HepG2 (cell line): Measurements from ENCODE around the gene CNEP1R1. TPM values are rescaled to one million over a fixed set of nuclear protein-coding genes. Genes with fewer than 3 reads are reported as not detected.

Experiments
- ATAC-seq: fragments of 200-7000 bp; cut with Tn5 transposase; 3 replicates; pipeline ENCODE4 v1.9.1; 2020; ENCODE audit warnings: mild to moderate bottlenecking, moderate library complexity
- BruUV-seq: library from RNA; stranded (reverse); fragments of 400-500 nt; replicated peaks from 2 replicates; lab custom pipeline; 2021; lab: Mats Ljungman, UMichigan
- CTCF ChIA-PET: fragments of 300-600 bp; formaldehyde crosslinking; extraction: SDS; loops from one replicate; lab custom pipeline; 2021; ENCODE audit warnings: low total read pairs, inconsistent platforms, low intra/inter-chr PET ratio; lab: Yijun Ruan, JAX
- POLR2A ChIA-PET: fragments of 350-600 bp; sonication (Branson Sonifier 250); formaldehyde crosslinking; loops from one replicate; lab custom pipeline; 2020; ENCODE audit warnings: antibody characterized with exemption, inconsistent platforms; lab: Yijun Ruan, JAX
- DNase-seq: peaks from one replicate; pipeline ENCODE4 v3.0.0-alpha.2; 2015; ENCODE audit warnings: low spot score
- FAIRE-seq: peaks from 3 replicates; lab custom pipeline; 2011; peaks lifted over from hg19 to GRCh38; lab: Jason Lieb, UNC
- H2AFZ ChIP-seq: one replicate; pipeline ENCODE4 v1.6.1; 2011; ENCODE audit warnings: low read length, inconsistent platforms
- H3K27ac ChIP-seq: fragments of 300-600 bp; 3 replicates; pipeline ENCODE4 v1.8.0; 2011; ENCODE audit warnings: mixed run types, mild to moderate bottlenecking, mixed read lengths, low read length, inconsistent platforms; ENCODE audit not compliant: insufficient read depth; ENCODE audit errors: extremely low read length
- H3K27me3 ChIP-seq, 2 experiments: fragments of 200-600 bp in 1 of 2; 2 replicates in 1 of 2; 3 replicates in 1 of 2; pipeline versions ENCODE4 v1.6.0 to v1.8.0; 2011; ENCODE audit warnings: low read length in 2 of 2, mild to moderate bottlenecking in 2 of 2, moderate library complexity in 2 of 2, inconsistent platforms in 1 of 2; ENCODE audit not compliant: insufficient read depth in 2 of 2, control insufficient read depth in 1 of 2
- H3K36me3 ChIP-seq, 2 experiments: fragments of 200-600 bp in 1 of 2; replicated peaks in 1 of 2; 2 replicates in 1 of 2; 3 replicates in 1 of 2; pipeline versions ENCODE4 v1.5.1 to v1.8.0; 2011; ENCODE audit warnings: low read length in 2 of 2, inconsistent platforms in 1 of 2; ENCODE audit not compliant: insufficient read depth in 2 of 2, control insufficient read depth in 1 of 2
- H3K4me1 ChIP-seq: 2 replicates; pipeline ENCODE4 v1.5.1; 2012; ENCODE audit warnings: low read length, inconsistent platforms; ENCODE audit not compliant: insufficient read depth
- H3K4me2 ChIP-seq: 2 replicates; pipeline ENCODE4 v1.6.0; 2011; ENCODE audit warnings: low read depth, low read length, inconsistent platforms
- H3K4me3 ChIP-seq, 3 experiments: fragments of 200-600 bp in 1 of 3; sonication (generic), shearing (Covaris generic) in 1 of 3; replicated peaks in 1 of 3; 2 replicates each; pipeline ENCODE4 v1.5.1; 2011 to 2016; ENCODE audit warnings: low read length in 3 of 3, inconsistent platforms in 2 of 3, low read depth in 2 of 3, mild to moderate bottlenecking in 2 of 3, control low read depth in 1 of 3, mixed read lengths in 1 of 3; ENCODE audit not compliant: insufficient read depth in 1 of 3
- H3K79me2 ChIP-seq: one replicate; pipeline ENCODE4 v1.6.1; 2011; ENCODE audit warnings: low read length, inconsistent platforms; ENCODE audit not compliant: insufficient read depth
- H3K9ac ChIP-seq: 2 replicates; pipeline ENCODE4 v1.6.0; 2011; ENCODE audit warnings: mild to moderate bottlenecking, low read depth, low read length, inconsistent platforms; ENCODE audit not compliant: insufficient read depth
- H3K9me3 ChIP-seq: 2 replicates; pipeline ENCODE4 v1.5.1; 2012; ENCODE audit warnings: mild to moderate bottlenecking, low read length
- H4K20me1 ChIP-seq: 2 replicates; pipeline ENCODE4 v1.6.0; 2011; ENCODE audit warnings: inconsistent platforms, mild to moderate bottlenecking, low read length, moderate library complexity; ENCODE audit not compliant: insufficient read depth
- DR1 ChIP-seq: sonication (generic); formaldehyde crosslinking; IDR thresholded peaks from 2 replicates; pipeline ENCODE4 v1.8.0; 2021; ENCODE audit warnings: mild to moderate bottlenecking, missing genetic modification reagents, inconsistent platforms
- IRF1 ChIP-seq: sonication (generic); formaldehyde crosslinking; IDR thresholded peaks from 2 replicates; pipeline ENCODE4 v1.4.0; 2020; ENCODE audit warnings: low read depth, mild to moderate bottlenecking, missing genetic modification reagents
- SAFB2 ChIP-seq: sonication (generic); formaldehyde crosslinking; IDR thresholded peaks from 2 replicates; pipeline ENCODE4 v1.5.1; 2020; ENCODE audit warnings: missing genetic modification reagents, low read depth, mild to moderate bottlenecking, borderline replicate concordance
- SMYD3 ChIP-seq: sonication (generic); formaldehyde crosslinking; IDR thresholded peaks from 2 replicates; pipeline ENCODE4 v1.8.1; 2023; ENCODE audit warnings: mild to moderate bottlenecking, missing genetic modification reagents
- TEAD3 ChIP-seq: optimal IDR thresholded peaks from 2 replicates; pipeline ENCODE3; 2016; ENCODE audit warnings: borderline replicate concordance
- ZNF589 ChIP-seq: sonication (generic); formaldehyde crosslinking; conservative IDR thresholded peaks from 2 replicates; pipeline ENCODE4 v1.8.0; 2022; ENCODE audit warnings: mild to moderate bottlenecking, moderate library complexity, missing genetic modification reagents
- ZNF607 ChIP-seq: sonication (generic); formaldehyde crosslinking; IDR thresholded peaks from 2 replicates; pipeline ENCODE4 v1.5.1; 2020; ENCODE audit warnings: missing genetic modification reagents, mild to moderate bottlenecking, borderline replicate concordance
- ZNF781 ChIP-seq: sonication (generic); formaldehyde crosslinking; IDR thresholded peaks from 2 replicates; pipeline ENCODE4 v1.5.1; 2020; ENCODE audit warnings: borderline replicate concordance, mild to moderate bottlenecking, missing genetic modification reagents; ENCODE audit errors: not compliant biosample characterization
- WGBS: methylation state at CpG from one replicate; pipeline ENCODE4 v1.1.6; 2017; ENCODE audit warnings: low lambda C conversion rate; 5-methylcytosine and 5-hydroxymethylcytosine counted together
- in situ Hi-C: cut with HindIII; loops from 2 replicates; pipeline ENCODE4 v1.10.0; 2017; ENCODE audit warnings: low pct_unique_long_range_greater_than_20kb; ENCODE audit not compliant: extremely low pct_ligation_motif_present
- intact Hi-C: fragments of 100-400 bp; cut with micrococcal nuclease; formaldehyde crosslinking; loops from one replicate; pipeline ENCODE4 v1.10.0; 2022; ENCODE audit not compliant: unreplicated experiment
- polyA plus RNA-seq, 8 experiments: library from polyadenylated mRNA; depleted of rRNA in 3 of 8; stranded (reverse) in 7 of 8; unstranded in 1 of 8; fragments of >200 nt; fragmentation: Illumina TruSeq in 4 of 8; extraction: Trizol in 4 of 8; gene quantifications; 2 replicates each; pipeline versions ENCODE4 v1.2.1 to v1.2.3, GENCODE V29; 2011 to 2016; ENCODE audit warnings: low read depth in 4 of 8, missing spikeins in 1 of 8, mixed read lengths in 1 of 8; ENCODE audit not compliant: insufficient read depth in 1 of 8
- total RNA-seq, 5 experiments: library from RNA; depleted of rRNA; stranded (reverse); fragments of >200 nt; fragmentation: Illumina TruSeq; extraction: Trizol; gene quantifications; 2 replicates each; pipeline ENCODE4 v1.2.3, GENCODE V29; 2016; ENCODE audit warnings: low read depth in 1 of 5
- TF ChIP-seq, protein P1 (sequence below): sonication (generic); formaldehyde crosslinking; IDR thresholded peaks from 2 replicates; pipeline ENCODE4 v1.5.0; 2020; ENCODE audit warnings: mild to moderate bottlenecking, missing genetic modification reagents, borderline replicate concordance
- TF ChIP-seq, protein P2 (sequence below): sonication (generic); formaldehyde crosslinking; IDR thresholded peaks from 2 replicates; pipeline ENCODE4 v1.4.0; 2020; ENCODE audit warnings: missing genetic modification reagents
- TF ChIP-seq, protein P3 (sequence below): sonication (generic); formaldehyde crosslinking; conservative IDR thresholded peaks from 2 replicates; pipeline ENCODE4 v1.4.0; 2020; ENCODE audit warnings: missing genetic modification reagents

Gene CNEP1R1
- total and polyA plus RNA-seq, 2 of the 13 experiments (the other 11 are each of a cell fraction or from before 2014, with no cell fraction given), result 23.6 to 26.8 TPM

DNA sequence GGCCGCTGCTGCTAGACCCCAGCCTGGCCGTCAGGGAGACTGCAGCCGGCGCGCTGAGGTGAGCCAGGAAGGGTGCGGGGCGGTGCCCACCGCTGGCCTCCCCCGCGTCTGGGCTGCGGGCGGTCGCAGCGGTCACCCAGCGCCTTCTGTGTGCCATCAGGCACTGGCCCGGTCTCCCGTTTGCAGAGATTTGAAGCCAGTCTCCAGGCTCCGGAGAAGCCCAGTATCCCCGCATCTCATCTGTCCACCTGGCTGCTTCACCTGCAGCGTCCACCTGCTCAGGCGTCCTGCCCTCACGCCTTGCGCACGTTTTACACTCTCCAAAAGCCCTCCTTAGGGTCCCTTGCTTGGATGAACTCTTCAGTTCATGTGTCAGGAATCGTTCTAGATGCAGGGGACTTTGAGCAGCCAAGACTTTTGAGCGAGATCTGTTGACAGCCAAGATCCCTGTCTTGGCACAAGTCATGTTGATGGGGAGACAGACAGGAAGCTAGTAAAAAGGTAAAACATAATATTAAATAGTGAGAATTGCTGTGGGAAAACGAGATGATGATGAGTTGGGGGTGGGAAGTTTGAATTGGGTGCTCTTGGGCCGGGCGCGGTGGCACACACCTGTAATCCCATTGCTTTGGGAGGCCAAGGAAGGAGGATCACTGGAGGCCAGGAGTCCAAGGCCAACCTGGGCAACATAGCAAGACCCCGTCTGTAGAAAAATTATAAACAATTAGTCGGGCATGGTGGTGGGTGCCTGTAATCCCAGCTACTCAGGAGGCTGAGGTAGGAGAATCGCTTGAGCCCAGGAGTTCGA, 41.7 kb downstream of the CNEP1R1 start:
- Histone ChIP-seq H3K27ac (peak overlapping the region; percentile 95), H3K79me2 (peaks cover 19% of the 10 kb centered on the region), H3K4me1 (peaks cover 32% of the 10 kb centered on the region), H3K27me3 (no peaks in the 10 kb centered on the region; a peak in 1 of 5 replicates), H3K9me3 (no peaks in the 10 kb centered on the region), H3K9ac (peak overlapping the region; percentile 95), H3K4me2 (peak overlapping the region; percentile 100), H3K4me3 (peak overlapping the region; percentile 75 to 99 (median 79)), H3K36me3 (peaks cover 11 to 17% of the 10 kb centered on the region in 2 experiments), H4K20me1 (no peaks in the 10 kb centered on the region; the same call in none of the 2 replicates), H2AFZ (no peak overlapping the region)
- no peak for FAIRE-seq
- intact Hi-C loops (loop anchor here (1.0 kb wide), 3 partner anchors 42 to 144 kb away; no protein-coding TSS in a partner anchor), in situ Hi-C loops (no loop called here)
- WGBS, result 33% methylated on average over 15 of the region's 34 CpGs
- no peak for DNase-seq
- POLR2A ChIA-PET, result interaction anchor here (1.0 to 2.4 kb wide), 14 partner anchors 11 to 144 kb away, joined by 3 to 24 read pairs (median 7); partner anchors contain the start of gene CNEP1R1
- no peak for ATAC-seq
- BruUV-seq, result TSS peak; percentile 48
- CTCF ChIA-PET, result interaction anchor here (2.3 kb wide), 1 partner anchor 42 kb away, joined by 11 read pairs; the partner anchor contains the start of gene CNEP1R1
- TF ChIP-seq ZNF781, result peak; percentile 25
- TF ChIP-seq, protein P1, sequence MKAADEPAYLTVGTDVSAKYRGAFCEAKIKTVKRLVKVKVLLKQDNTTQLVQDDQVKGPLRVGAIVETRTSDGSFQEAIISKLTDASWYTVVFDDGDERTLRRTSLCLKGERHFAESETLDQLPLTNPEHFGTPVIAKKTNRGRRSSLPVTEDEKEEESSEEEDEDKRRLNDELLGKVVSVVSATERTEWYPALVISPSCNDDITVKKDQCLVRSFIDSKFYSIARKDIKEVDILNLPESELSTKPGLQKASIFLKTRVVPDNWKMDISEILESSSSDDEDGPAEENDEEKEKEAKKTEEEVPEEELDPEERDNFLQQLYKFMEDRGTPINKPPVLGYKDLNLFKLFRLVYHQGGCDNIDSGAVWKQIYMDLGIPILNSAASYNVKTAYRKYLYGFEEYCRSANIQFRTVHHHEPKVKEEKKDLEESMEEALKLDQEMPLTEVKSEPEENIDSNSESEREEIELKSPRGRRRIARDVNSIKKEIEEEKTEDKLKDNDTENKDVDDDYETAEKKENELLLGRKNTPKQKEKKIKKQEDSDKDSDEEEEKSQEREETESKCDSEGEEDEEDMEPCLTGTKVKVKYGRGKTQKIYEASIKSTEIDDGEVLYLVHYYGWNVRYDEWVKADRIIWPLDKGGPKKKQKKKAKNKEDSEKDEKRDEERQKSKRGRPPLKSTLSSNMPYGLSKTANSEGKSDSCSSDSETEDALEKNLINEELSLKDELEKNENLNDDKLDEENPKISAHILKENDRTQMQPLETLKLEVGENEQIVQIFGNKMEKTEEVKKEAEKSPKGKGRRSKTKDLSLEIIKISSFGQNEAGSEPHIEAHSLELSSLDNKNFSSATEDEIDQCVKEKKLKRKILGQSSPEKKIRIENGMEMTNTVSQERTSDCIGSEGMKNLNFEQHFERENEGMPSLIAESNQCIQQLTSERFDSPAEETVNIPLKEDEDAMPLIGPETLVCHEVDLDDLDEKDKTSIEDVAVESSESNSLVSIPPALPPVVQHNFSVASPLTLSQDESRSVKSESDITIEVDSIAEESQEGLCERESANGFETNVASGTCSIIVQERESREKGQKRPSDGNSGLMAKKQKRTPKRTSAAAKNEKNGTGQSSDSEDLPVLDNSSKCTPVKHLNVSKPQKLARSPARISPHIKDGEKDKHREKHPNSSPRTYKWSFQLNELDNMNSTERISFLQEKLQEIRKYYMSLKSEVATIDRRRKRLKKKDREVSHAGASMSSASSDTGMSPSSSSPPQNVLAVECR (CRISPR knock-in tag), result no peak
- TF ChIP-seq DR1 (CRISPR knock-in tag), result 0 out of 2 replicates have a peak, but pooled peaks have one; percentile 21
- peak; percentile 22 for TF ChIP-seq TEAD3
- TF ChIP-seq, protein P2, sequence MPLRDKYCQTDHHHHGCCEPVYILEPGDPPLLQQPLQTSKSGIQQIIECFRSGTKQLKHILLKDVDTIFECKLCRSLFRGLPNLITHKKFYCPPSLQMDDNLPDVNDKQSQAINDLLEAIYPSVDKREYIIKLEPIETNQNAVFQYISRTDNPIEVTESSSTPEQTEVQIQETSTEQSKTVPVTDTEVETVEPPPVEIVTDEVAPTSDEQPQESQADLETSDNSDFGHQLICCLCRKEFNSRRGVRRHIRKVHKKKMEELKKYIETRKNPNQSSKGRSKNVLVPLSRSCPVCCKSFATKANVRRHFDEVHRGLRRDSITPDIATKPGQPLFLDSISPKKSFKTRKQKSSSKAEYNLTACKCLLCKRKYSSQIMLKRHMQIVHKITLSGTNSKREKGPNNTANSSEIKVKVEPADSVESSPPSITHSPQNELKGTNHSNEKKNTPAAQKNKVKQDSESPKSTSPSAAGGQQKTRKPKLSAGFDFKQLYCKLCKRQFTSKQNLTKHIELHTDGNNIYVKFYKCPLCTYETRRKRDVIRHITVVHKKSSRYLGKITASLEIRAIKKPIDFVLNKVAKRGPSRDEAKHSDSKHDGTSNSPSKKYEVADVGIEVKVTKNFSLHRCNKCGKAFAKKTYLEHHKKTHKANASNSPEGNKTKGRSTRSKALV (CRISPR knock-in tag), result peak; percentile 90
- peak; percentile 64; the same call in 1 of the 2 replicates for TF ChIP-seq ZNF589 (CRISPR knock-in tag)
- no peak; the same call in 1 of the 2 replicates for TF ChIP-seq SMYD3 (CRISPR knock-in tag)
- TF ChIP-seq, protein P3, sequence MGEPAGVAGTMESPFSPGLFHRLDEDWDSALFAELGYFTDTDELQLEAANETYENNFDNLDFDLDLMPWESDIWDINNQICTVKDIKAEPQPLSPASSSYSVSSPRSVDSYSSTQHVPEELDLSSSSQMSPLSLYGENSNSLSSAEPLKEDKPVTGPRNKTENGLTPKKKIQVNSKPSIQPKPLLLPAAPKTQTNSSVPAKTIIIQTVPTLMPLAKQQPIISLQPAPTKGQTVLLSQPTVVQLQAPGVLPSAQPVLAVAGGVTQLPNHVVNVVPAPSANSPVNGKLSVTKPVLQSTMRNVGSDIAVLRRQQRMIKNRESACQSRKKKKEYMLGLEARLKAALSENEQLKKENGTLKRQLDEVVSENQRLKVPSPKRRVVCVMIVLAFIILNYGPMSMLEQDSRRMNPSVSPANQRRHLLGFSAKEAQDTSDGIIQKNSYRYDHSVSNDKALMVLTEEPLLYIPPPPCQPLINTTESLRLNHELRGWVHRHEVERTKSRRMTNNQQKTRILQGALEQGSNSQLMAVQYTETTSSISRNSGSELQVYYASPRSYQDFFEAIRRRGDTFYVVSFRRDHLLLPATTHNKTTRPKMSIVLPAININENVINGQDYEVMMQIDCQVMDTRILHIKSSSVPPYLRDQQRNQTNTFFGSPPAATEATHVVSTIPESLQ (CRISPR knock-in tag), result 0 out of 2 replicates have a peak, but pooled peaks have one; percentile 15
- no peak; the same call in 1 of the 2 replicates for TF ChIP-seq IRF1 (CRISPR knock-in tag)
- TF ChIP-seq SAFB2 (CRISPR knock-in tag), result peak; percentile 4; the same call in 1 of the 2 replicates
- peak; percentile 50; the same call in 1 of the 2 replicates for TF ChIP-seq ZNF607 (CRISPR knock-in tag)
